Activated CD8-positive, alpha-beta T cell treated with anti-CD3 and anti-CD28 coated beads, Interleukin-2, amount 10 ng/mL, durations not matched to agents 7 days and 5 days (primary cell): ENCODE measurements around the gene ICOS. TPM values are rescaled to one million over a fixed set of nuclear protein-coding genes. Genes with fewer than 3 reads are reported as not detected.
"Not testable (repeated sequence)": the region's sequence is repeated elsewhere in the genome, so short reads cannot be mapped to it uniquely, and the experiment has no call there.

ENCODE experiments used
- ATAC-seq: fragments of 150-1000 bp; cut with Tn5 transposase; one replicate; pipeline ENCODE4 v1.10.0; 2021; ENCODE audit warnings: moderate library complexity
- CTCF ChIA-PET: fragments of 350-600 bp; sonication (Branson Sonifier 250); formaldehyde crosslinking; loops from one replicate; lab custom pipeline; 2021; ENCODE audit warnings: antibody characterized with exemption; lab: Charles Lee
- POLR2A ChIA-PET: fragments of 350-600 bp; sonication (Branson Sonifier 250); formaldehyde crosslinking; loops from one replicate; lab custom pipeline; 2021; ENCODE audit warnings: antibody characterized with exemption; lab: Charles Lee
- DNase-seq: peaks from one replicate; pipeline ENCODE4 v3.0.0-alpha.2; 2020
- H3K27ac Mint-ChIP-seq: one replicate; pipeline ENCODE4 v1.8.0; 2021; ENCODE audit warnings: mild to moderate bottlenecking, mixed read lengths
- H3K27me3 Mint-ChIP-seq: one replicate; pipeline ENCODE4 v1.8.0; 2021; ENCODE audit warnings: low read depth, mixed read lengths
- H3K36me3 Mint-ChIP-seq: one replicate; pipeline ENCODE4 v1.8.0; 2021; ENCODE audit warnings: low read depth, mixed read lengths
- H3K4me1 Mint-ChIP-seq: one replicate; pipeline ENCODE4 v1.8.0; 2021; ENCODE audit warnings: low read depth, mixed read lengths
- H3K4me3 Mint-ChIP-seq: one replicate; pipeline ENCODE4 v1.8.0; 2021; ENCODE audit warnings: mild to moderate bottlenecking, mixed read lengths
- H3K9me3 Mint-ChIP-seq: one replicate; pipeline ENCODE4 v1.8.0; 2022; ENCODE audit warnings: mixed read lengths; ENCODE audit not compliant: insufficient read depth
- total RNA-seq, 2 experiments: library from RNA; stranded (reverse); gene quantifications; one replicate each; pipeline ENCODE4 v1.2.3, GENCODE V29; 2021

Gene ICOS
- total RNA-seq, 2 experiments from 2014 or later, result 31.1 to 32.6 TPM

DNA sequence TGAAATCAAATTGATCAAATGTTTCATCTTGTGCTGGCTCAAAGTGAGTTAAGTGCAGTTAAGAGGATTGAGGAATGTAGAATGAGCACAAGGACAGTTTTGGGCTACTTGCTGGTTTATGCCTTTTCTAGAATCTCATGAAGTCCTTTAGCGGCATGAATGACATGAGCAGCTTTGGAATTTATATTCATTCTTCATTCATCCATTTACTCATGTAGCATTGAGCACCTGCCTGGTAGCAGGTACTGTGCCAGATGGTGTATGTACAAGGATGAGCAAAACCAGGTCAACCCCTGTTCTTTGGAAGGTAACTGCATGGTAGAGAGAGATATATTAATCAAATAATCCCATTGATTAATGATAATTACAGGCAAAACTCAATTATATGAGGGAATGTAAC is 1.2 kb downstream of the ICOS start:
- no peak for DNase-seq
- ATAC-seq, result peak; percentile 7
- ChIA-PET CTCF (interaction anchor here (1.3 to 2.5 kb wide), 3 partner anchors 8 to 85 kb away, joined by 3 to 9 read pairs (median 8); no protein-coding TSS in a partner anchor), POLR2A (interaction anchor here (0.8 to 3.2 kb wide), 8 partner anchors 9 to 228 kb away, joined by 3 to 24 read pairs (median 4); partner anchors contain the start of gene CTLA4)
- Mint-ChIP-seq H3K4me3 (peak overlapping the region; percentile 82), H3K27me3 (no peaks in the 10 kb centered on the region), H3K36me3 (peaks cover 45% of the 10 kb centered on the region), H3K4me1 (peaks cover 65% of the 10 kb centered on the region), H3K27ac (peak overlapping the region; percentile 79), H3K9me3 (peaks cover 2% of the 10 kb centered on the region)

DNA sequence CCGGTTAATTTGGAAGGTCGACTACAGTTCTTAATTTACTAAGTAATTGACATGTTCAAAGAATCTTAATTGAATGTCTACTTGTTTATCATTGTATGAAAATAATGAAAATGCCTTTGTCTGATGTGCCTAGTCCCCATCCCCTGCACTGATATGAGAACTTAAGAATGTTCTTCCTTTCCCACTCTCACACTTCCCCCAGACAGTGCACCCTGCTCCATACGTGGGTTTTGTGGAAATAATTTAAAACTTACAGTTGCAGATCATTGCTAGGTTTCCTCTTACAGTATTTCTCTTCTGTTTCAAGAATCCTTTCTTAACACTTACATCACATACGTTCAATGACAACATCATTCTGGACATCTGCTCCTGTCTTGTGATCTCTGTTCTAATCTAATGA is 3.5 kb downstream of the ICOS start:
- DNase-seq, result no peak
- POLR2A ChIA-PET, result no interaction called here
- Mint-ChIP-seq H3K36me3 (peaks cover 58% of the 10 kb centered on the region), H3K27me3 (no peaks in the 10 kb centered on the region), H3K4me3 (peak overlapping the region; percentile 82), H3K4me1 (peaks cover 63% of the 10 kb centered on the region), H3K27ac (peak overlapping the region; percentile 79), H3K9me3 (peaks cover 10% of the 10 kb centered on the region)
- ATAC-seq, result peak; percentile 21
- CTCF ChIA-PET, result interaction anchor here (0.6 kb wide), 3 partner anchors 65 to 357 kb away, joined by 3 read pairs; no protein-coding TSS in a partner anchor

DNA sequence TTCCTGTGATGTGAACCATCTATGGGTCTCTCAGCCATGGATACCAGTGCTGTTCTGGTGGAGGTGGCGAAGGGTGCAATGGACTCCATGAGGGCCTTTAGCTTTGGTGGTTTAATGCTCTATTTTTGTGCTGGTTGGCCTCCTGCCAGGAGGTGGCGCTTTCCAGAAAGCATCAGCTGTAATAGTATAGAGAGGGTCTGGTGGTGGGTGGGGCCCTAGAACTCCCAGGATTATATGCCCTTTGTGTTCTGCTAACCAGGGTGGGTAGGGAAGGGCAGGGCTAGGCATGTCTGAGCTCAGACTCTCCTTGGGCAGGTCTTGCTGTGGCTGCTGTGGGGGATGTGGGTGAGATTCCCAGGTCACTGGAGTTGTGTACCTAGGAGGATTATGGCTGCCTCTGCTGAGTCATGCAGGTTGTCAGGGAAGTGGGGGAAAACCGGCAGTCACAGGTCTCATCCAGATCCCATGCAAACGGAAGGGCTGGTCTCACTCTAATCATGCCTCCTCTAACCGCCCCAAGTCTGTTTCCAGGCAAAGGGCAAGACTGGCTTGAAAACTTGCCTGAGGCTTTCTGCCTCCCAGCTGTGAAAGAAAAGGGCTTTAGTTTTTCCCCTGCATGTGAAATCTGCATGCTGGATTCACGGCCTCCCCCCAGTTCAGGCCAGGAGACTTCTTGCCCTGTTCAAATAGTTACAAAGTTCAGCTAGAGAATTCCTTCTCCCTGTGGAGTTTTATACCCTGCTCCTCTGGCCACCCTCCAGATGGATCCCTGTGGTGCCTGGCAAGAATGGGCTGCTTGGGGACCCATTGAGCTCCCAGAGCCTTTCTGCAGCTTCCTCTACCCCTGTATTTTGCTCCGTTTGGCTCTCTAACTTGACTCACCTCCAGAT is 7.2 kb downstream of the ICOS start:
- ATAC-seq, H3K27me3 Mint-ChIP-seq, H3K4me3 Mint-ChIP-seq, POLR2A ChIA-PET, DNase-seq: not testable (repeated sequence)
- H3K4me1 Mint-ChIP-seq, result peaks cover 83% of the 10 kb centered on the region
- H3K27ac Mint-ChIP-seq, result peak overlapping the region; percentile 14
- CTCF ChIA-PET, result interaction anchor here (0.6 to 1.8 kb wide), 9 partner anchors 8 to 86 kb away, joined by 3 to 6 read pairs (median 4); no protein-coding TSS in a partner anchor
- peaks cover 70% of the 10 kb centered on the region for H3K36me3 Mint-ChIP-seq
- H3K9me3 Mint-ChIP-seq, result peaks cover 11% of the 10 kb centered on the region

DNA sequence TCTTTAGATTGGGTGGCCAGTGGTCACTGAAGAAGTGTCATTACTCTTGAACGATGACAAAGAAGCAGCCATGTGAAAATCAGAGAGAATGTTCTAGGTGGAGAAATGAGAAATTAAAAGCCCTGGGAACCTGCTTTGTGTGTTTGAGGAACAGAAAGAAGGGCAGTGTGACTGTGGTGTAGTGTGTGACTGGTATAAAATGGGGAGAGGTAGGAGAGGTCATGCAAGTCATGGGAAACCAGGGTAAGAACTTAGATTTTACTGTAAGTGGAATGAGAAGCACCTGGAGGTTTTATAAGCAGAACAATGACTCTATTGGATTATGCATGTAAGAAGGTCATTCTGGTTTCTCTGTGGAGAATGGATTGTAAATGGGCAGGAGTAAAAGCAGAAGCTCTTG is 12.2 kb downstream of the ICOS start:
- ChIA-PET POLR2A (interaction anchor here (1.1 to 2.0 kb wide), 2 partner anchors 11 to 78 kb away, joined by 3 to 16 read pairs; partner anchors contain the start of gene ICOS), CTCF (interaction anchor here (1.0 to 1.1 kb wide), 2 partner anchors 21 to 45 kb away, joined by 3 to 5 read pairs; no protein-coding TSS in a partner anchor)
- H3K4me1 Mint-ChIP-seq, result peaks cover 84% of the 10 kb centered on the region
- no peaks in the 10 kb centered on the region for H3K27me3 Mint-ChIP-seq
- DNase-seq, result no peak
- peak; percentile 4 for ATAC-seq
- H3K9me3 Mint-ChIP-seq, result peaks cover 6% of the 10 kb centered on the region
- no peak overlapping the region for H3K4me3 Mint-ChIP-seq
- H3K36me3 Mint-ChIP-seq, result peaks cover 52% of the 10 kb centered on the region
- peak overlapping the region; percentile 66 for H3K27ac Mint-ChIP-seq

DNA sequence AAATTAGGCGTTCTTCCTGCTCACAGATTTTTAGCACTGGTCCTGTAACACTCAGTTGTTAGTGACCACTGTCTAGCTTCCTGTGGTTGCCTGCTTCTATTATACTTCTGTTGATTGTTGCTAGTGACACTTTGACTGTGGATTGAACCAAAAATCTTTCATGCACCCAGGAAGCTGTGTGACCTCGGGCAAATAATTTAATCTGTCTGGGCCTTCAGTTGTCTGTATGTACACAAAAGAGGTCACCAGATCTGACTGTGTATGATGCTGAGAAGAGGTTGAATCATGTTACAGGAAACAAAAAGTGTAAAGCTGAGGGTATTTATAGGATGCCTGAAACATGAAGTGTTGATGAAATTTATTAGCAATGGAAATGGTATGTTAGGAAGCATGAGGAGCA is 12.7 kb downstream of the ICOS start:
- POLR2A ChIA-PET, result interaction anchor here (1.1 to 2.0 kb wide), 2 partner anchors 12 to 78 kb away, joined by 3 to 16 read pairs; partner anchors contain the start of gene ICOS
- DNase-seq (peak; percentile 49), ATAC-seq (peak; percentile 46)
- H3K36me3 Mint-ChIP-seq, result peaks cover 49% of the 10 kb centered on the region
- H3K4me3 Mint-ChIP-seq, result peak overlapping the region; percentile 5
- H3K27ac Mint-ChIP-seq, result peak overlapping the region; percentile 80
- no peaks in the 10 kb centered on the region for H3K27me3 Mint-ChIP-seq
- H3K4me1 Mint-ChIP-seq, result peaks cover 83% of the 10 kb centered on the region
- H3K9me3 Mint-ChIP-seq, result peaks cover 6% of the 10 kb centered on the region
- CTCF ChIA-PET, result interaction anchor here (1.0 kb wide), 1 partner anchor 44 kb away, joined by 3 read pairs; no protein-coding TSS in a partner anchor

DNA sequence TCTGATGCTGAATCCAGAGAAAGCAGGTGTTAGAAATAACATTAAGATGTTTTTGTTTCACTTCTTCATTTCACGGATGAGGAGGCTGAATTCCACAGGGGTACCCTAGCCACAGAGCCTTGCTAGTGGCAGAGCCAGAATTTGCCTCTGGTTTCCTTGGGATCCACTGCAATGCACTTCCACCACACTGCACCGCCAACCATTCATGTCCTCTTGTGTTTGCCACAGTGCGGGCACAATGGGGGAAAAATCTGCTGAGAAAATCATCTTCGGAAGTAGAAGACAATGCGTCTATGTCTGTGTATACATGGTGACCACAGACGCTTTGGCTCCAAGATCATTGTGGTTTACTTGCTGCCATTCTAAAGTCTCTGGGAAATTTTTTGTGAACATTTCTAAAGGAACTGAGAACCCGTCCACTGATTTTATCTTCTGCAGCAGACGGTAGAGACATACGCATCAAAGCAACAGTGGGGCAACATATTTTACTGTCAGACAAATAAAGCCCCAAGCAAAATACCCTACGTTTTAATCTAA is 14.9 kb downstream of the ICOS start:
- ChIA-PET CTCF (interaction anchor here (1.0 to 1.5 kb wide), 2 partner anchors 22 to 74 kb away, joined by 4 read pairs; no protein-coding TSS in a partner anchor), POLR2A (interaction anchor here (0.6 to 1.6 kb wide), 2 partner anchors 37 to 55 kb away, joined by 3 to 4 read pairs; no protein-coding TSS in a partner anchor)
- Mint-ChIP-seq H3K27me3 (no peaks in the 10 kb centered on the region), H3K9me3 (no peaks in the 10 kb centered on the region), H3K27ac (peak overlapping the region; percentile 77), H3K36me3 (peaks cover 54% of the 10 kb centered on the region), H3K4me3 (peak overlapping the region; percentile 76), H3K4me1 (peaks cover 69% of the 10 kb centered on the region)
- ATAC-seq, result peak; percentile 68
- peak; percentile 42 for DNase-seq

DNA sequence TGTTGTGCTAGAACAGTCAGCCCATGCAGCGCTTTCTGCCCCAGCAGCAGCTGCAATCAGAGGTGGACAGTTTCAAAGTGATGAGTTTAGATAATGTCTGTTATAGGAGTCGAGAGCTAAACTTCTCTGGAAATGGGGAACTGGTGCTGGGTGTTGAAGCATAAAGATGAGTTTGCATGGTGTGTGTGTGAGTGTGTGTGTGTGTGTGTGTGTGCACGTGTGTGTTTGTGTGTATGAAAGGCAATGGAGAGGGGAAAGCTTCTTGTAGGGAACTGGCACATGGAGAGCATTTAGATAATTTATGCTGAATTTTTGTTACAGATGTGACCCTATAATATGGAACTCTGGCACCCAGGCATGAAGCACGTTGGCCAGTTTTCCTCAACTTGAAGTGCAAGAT is 22.7 kb downstream of the ICOS start:
- no peak overlapping the region for H3K27ac Mint-ChIP-seq
- H3K36me3 Mint-ChIP-seq, result peaks cover 71% of the 10 kb centered on the region
- no peak for ATAC-seq
- DNase-seq, result no peak
- peaks cover 12% of the 10 kb centered on the region for H3K4me1 Mint-ChIP-seq
- POLR2A ChIA-PET, result no interaction called here
- H3K27me3 Mint-ChIP-seq, result no peaks in the 10 kb centered on the region
- CTCF ChIA-PET, result interaction anchor here (1.2 to 1.4 kb wide), 2 partner anchors 92 to 113 kb away, joined by 3 read pairs; no protein-coding TSS in a partner anchor
- no peaks in the 10 kb centered on the region for H3K9me3 Mint-ChIP-seq
- H3K4me3 Mint-ChIP-seq, result no peak overlapping the region

DNA sequence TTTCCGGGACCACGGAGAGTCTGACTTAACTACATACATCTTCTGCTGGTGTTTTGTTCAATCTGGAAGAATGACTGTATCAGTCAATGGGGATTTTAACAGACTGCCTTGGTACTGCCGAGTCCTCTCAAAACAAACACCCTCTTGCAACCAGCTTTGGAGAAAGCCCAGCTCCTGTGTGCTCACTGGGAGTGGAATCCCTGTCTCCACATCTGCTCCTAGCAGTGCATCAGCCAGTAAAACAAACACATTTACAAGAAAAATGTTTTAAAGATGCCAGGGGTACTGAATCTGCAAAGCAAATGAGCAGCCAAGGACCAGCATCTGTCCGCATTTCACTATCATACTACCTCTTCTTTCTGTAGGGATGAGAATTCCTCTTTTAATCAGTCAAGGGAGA is 23.1 kb downstream of the ICOS start:
- Mint-ChIP-seq H3K4me3 (no peak overlapping the region), H3K4me1 (peaks cover 9% of the 10 kb centered on the region), H3K9me3 (no peaks in the 10 kb centered on the region), H3K36me3 (peaks cover 68% of the 10 kb centered on the region), H3K27ac (no peak overlapping the region), H3K27me3 (no peaks in the 10 kb centered on the region)
- no peak for DNase-seq
- no peak for ATAC-seq
- ChIA-PET POLR2A (no interaction called here), CTCF (no interaction called here)

DNA sequence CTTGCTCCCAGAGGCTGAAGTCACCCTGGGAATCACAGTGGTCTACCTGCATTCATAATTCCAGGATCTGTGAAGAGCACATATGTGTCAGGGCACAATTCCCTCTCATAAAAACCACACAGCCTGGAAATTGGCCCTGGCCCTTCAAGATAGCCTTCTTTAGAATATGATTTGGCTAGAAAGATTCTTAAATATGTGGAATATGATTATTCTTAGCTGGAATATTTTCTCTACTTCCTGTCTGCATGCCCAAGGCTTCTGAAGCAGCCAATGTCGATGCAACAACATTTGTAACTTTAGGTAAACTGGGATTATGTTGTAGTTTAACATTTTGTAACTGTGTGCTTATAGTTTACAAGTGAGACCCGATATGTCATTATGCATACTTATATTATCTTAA is 24.2 kb downstream of the ICOS start:
- POLR2A ChIA-PET, result interaction anchor here (0.6 kb wide), 1 partner anchor 21 kb away, joined by 5 read pairs; no protein-coding TSS in a partner anchor
- peaks cover 58% of the 10 kb centered on the region for H3K36me3 Mint-ChIP-seq
- no peak for DNase-seq

DNA sequence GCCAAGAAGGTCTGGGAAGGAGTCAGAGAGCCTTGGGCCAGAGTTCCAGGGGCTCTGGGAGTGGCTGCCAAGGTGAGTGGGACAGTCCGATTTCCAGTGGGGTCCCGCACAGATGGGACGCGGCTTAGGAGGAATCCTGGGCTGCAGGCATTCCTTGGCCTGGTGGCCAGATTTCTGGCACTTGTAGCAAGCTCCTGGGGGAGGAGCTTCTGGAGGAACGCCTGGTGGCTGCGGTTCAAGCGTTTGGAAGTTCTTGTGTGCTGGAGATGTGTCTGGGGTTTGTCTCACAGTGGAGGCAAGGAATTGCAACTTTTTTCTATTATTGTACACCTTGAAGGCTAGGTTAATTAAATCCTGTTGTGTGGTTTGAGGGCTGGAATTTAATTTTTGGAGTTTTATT is 28.6 kb downstream of the ICOS start:
- not testable (repeated sequence) for ATAC-seq

More for the DNA sequence above, 24.2 kb downstream of the ICOS start:
- H3K4me1 Mint-ChIP-seq, result peaks cover 6% of the 10 kb centered on the region
- CTCF ChIA-PET, result interaction anchor here (0.9 kb wide), 1 partner anchor 29 kb away, joined by 3 read pairs; no protein-coding TSS in a partner anchor
- no peak overlapping the region for H3K27ac Mint-ChIP-seq
- H3K27me3 Mint-ChIP-seq, result no peaks in the 10 kb centered on the region
- no peaks in the 10 kb centered on the region for H3K9me3 Mint-ChIP-seq
- ATAC-seq, result no peak
- H3K4me3 Mint-ChIP-seq, result no peak overlapping the region

DNA sequence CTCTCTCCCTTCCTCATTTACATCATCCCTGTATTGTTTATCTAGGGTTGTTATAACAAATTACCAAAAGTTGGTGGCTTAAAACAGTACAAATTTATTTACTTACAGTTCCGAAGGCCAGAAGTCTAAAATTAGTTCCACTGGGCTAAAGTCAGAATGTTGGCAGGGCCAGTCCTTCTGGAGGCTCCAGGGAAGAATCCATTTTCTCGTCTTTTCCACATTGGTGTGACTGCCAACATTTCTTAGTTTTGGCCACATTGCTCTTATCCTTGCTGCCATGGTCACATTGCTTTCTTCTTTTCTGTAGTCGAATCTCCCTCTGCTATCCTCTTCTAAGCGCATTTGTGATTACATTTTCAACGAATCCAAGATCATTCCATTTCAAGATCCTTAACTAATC is 34.7 kb downstream of the ICOS start:
- CTCF ChIA-PET, result no interaction called here

More for the DNA sequence above, 28.6 kb downstream of the ICOS start:
- H3K4me1 Mint-ChIP-seq, POLR2A ChIA-PET, H3K27me3 Mint-ChIP-seq, H3K9me3 Mint-ChIP-seq, H3K27ac Mint-ChIP-seq, DNase-seq, CTCF ChIA-PET, H3K4me3 Mint-ChIP-seq: not testable (repeated sequence)
- H3K36me3 Mint-ChIP-seq, result peaks cover 19% of the 10 kb centered on the region

More for the DNA sequence above, 34.7 kb downstream of the ICOS start:
- POLR2A ChIA-PET, result no interaction called here
- no peaks in the 10 kb centered on the region for H3K27me3 Mint-ChIP-seq
- H3K27ac Mint-ChIP-seq, result no peak overlapping the region
- no peaks in the 10 kb centered on the region for H3K36me3 Mint-ChIP-seq
- no peak overlapping the region for H3K4me3 Mint-ChIP-seq
- DNase-seq (no peak), ATAC-seq (no peak)
- no peaks in the 10 kb centered on the region for H3K9me3 Mint-ChIP-seq
- H3K4me1 Mint-ChIP-seq, result no peaks in the 10 kb centered on the region
